ENCODE measurements around the gene RABL6.

RABL6 gene

GRCh38 chr9:136821826-136822544 is 14.2 kb downstream of the RABL6 start:
- H3K36me3 ChIP-seq (ENCODE audit: control insufficient read depth, insufficient read depth, low read length), result peaks cover 28% of the 10 kb centered on the region

GRCh38 chr9:136823136-136824046 is 15.6 kb downstream of the RABL6 start:
- Histone ChIP-seq H3K27ac (ENCODE audit: insufficient read depth, low read length, poor library complexity, severe bottlenecking) (no peak overlapping the region), H3K9me3 (ENCODE audit: control insufficient read depth, low read length) (no peaks in the 10 kb centered on the region), H3K4me3 (ENCODE audit: insufficient read depth, low read depth, low read length, poor library complexity, severe bottlenecking) (no peak overlapping the region), H3K4me1 (ENCODE audit: control insufficient read depth, insufficient read depth, low read length, poor library complexity, severe bottlenecking) (no peaks in the 10 kb centered on the region), H3K36me3 (ENCODE audit: control insufficient read depth, insufficient read depth, low read length) (peaks cover 28% of the 10 kb centered on the region), H3K27me3 (replicated peaks; ENCODE audit: control insufficient read depth, insufficient read depth, low read length, poor library complexity, severe bottlenecking) (no peaks in the 10 kb centered on the region)
- no peak for DNase-seq

More at GRCh38 chr9:136821826-136822544, 14.2 kb downstream of the RABL6 start:
- no peaks in the 10 kb centered on the region for H3K4me1 ChIP-seq (ENCODE audit: control insufficient read depth, insufficient read depth, low read length, poor library complexity, severe bottlenecking)
- H3K9me3 ChIP-seq (ENCODE audit: control insufficient read depth, low read length), result no peaks in the 10 kb centered on the region
- H3K4me3 ChIP-seq (ENCODE audit: insufficient read depth, low read depth, low read length, poor library complexity, severe bottlenecking), result no peak overlapping the region
- H3K27ac ChIP-seq (ENCODE audit: insufficient read depth, low read length, poor library complexity, severe bottlenecking), result no peak overlapping the region
- DNase-seq, result no peak
- no peaks in the 10 kb centered on the region for H3K27me3 ChIP-seq (replicated peaks; ENCODE audit: control insufficient read depth, insufficient read depth, low read length, poor library complexity, severe bottlenecking)

DNA sequence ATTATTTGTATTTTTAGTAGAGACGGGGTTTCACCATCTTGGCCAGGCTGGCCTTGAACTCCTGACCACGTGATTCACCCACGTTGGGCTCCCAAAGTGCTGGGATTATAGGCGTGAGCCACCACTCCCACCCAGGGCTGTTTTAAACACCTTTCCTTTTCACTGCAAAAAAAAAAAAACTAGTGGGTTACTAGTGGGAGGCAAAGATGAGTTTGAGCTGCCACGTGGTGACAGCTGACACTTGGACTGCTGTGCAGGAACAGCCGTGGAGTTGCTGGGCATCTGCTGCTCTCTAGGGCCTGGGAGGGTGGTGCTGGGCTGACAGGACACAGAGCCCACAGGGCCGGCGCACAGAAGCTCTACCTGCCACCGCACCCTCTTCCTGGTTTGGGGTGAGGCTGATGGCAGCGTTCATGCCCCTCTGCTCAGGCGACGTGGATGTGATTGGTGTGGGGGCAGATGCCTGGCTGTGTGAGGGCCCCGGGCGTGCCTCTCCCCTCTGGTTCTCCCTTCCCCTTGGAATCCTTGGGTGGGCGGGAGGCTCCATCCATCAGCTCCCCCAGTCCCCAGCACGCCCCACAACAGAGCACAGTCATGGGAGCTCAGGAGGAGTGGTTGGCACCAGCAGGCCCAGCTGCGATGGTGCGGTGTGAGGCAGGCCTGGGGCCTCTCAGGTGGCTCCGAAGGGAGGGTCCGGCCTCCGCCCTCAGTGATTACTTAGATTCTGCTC is 16.9 kb downstream of the RABL6 start:
- DNase-seq, result no peak
- Histone ChIP-seq H3K4me3 (ENCODE audit: insufficient read depth, low read depth, low read length, poor library complexity, severe bottlenecking) (no peak overlapping the region), H3K36me3 (ENCODE audit: control insufficient read depth, insufficient read depth, low read length) (peaks cover 40% of the 10 kb centered on the region), H3K4me1 (ENCODE audit: control insufficient read depth, insufficient read depth, low read length, poor library complexity, severe bottlenecking) (no peaks in the 10 kb centered on the region), H3K27ac (ENCODE audit: insufficient read depth, low read length, poor library complexity, severe bottlenecking) (no peak overlapping the region), H3K9me3 (ENCODE audit: control insufficient read depth, low read length) (no peaks in the 10 kb centered on the region), H3K27me3 (replicated peaks; ENCODE audit: control insufficient read depth, insufficient read depth, low read length, poor library complexity, severe bottlenecking) (no peaks in the 10 kb centered on the region)

DNA sequence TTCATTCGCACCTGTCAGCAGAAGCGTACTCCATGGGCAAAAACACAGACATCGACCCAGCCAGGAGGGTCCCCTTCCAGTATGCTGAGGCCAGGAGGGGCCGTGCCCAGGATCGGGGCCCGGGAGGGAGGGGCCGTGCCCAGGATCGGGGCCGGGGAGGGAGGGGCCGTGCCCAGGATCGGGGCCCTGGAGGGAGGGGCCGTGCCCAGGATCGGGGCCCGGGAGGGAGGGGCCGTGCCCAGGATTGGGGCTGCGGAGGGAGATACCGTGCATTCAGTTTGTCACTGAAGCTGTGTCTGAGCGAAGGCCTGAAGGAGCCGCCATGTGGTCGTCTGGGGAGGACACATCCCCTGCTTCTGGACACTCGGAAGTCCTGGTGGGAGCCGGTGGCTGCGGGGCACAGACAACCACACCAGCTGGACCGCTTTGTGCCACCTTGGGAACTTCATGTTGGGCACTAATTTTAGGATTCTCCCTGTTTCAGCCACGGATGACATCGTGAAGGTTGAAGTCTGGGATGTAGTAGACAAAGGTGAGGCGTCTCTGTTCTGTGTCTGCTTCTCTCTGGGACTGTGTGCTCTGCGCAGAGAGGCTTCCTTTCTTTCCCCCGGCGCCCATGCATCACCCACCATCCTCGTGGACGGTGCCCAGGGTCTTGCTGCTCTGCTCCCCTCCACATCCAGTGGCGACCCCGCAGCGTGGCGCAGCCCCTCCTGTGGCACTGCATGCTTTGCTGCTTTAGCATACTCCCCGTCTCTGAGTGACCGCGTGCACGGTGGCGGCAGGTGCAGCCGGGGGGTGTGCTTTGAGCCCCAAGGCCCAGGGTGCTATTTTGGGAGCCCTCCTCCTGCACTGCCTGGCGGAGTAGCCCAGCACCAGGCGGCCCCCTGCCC is 17.8 kb downstream of the RABL6 start:
- Histone ChIP-seq H3K27me3 (replicated peaks; ENCODE audit: control insufficient read depth, insufficient read depth, low read length, poor library complexity, severe bottlenecking) (no peaks in the 10 kb centered on the region), H3K36me3 (ENCODE audit: control insufficient read depth, insufficient read depth, low read length) (peaks cover 48% of the 10 kb centered on the region), H3K9me3 (ENCODE audit: control insufficient read depth, low read length) (no peaks in the 10 kb centered on the region), H3K4me1 (ENCODE audit: control insufficient read depth, insufficient read depth, low read length, poor library complexity, severe bottlenecking) (no peaks in the 10 kb centered on the region), H3K27ac (ENCODE audit: insufficient read depth, low read length, poor library complexity, severe bottlenecking) (no peak overlapping the region), H3K4me3 (ENCODE audit: insufficient read depth, low read depth, low read length, poor library complexity, severe bottlenecking) (no peak overlapping the region)
- no peak for DNase-seq

DNA sequence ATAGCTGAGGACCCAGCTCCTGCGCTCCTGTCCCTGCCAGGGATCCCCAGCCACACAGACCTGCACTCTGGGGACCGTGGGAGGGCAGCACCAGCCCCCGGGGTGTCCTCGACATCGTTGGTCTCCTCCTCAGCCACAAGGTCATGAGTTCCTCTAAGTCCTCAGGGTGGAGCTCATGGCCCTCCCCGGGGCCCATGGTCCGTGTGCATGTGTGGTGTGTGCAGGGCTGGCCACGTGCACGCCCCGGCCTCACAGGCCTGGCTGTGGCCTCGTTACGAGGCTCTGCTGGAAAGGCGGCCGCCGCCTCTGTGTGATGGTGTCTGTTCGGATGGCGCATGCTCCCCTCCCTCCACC is 18.4 kb downstream of the RABL6 start:
- no peaks in the 10 kb centered on the region for H3K27me3 ChIP-seq (replicated peaks; ENCODE audit: control insufficient read depth, insufficient read depth, low read length, poor library complexity, severe bottlenecking)
- H3K4me1 ChIP-seq (ENCODE audit: control insufficient read depth, insufficient read depth, low read length, poor library complexity, severe bottlenecking), result no peaks in the 10 kb centered on the region
- DNase-seq, result no peak
- H3K36me3 ChIP-seq (ENCODE audit: control insufficient read depth, insufficient read depth, low read length), result peaks cover 55% of the 10 kb centered on the region
- H3K9me3 ChIP-seq (ENCODE audit: control insufficient read depth, low read length), result no peaks in the 10 kb centered on the region
- H3K27ac ChIP-seq (ENCODE audit: insufficient read depth, low read length, poor library complexity, severe bottlenecking), result no peak overlapping the region
- no peak overlapping the region for H3K4me3 ChIP-seq (ENCODE audit: insufficient read depth, low read depth, low read length, poor library complexity, severe bottlenecking)

DNA sequence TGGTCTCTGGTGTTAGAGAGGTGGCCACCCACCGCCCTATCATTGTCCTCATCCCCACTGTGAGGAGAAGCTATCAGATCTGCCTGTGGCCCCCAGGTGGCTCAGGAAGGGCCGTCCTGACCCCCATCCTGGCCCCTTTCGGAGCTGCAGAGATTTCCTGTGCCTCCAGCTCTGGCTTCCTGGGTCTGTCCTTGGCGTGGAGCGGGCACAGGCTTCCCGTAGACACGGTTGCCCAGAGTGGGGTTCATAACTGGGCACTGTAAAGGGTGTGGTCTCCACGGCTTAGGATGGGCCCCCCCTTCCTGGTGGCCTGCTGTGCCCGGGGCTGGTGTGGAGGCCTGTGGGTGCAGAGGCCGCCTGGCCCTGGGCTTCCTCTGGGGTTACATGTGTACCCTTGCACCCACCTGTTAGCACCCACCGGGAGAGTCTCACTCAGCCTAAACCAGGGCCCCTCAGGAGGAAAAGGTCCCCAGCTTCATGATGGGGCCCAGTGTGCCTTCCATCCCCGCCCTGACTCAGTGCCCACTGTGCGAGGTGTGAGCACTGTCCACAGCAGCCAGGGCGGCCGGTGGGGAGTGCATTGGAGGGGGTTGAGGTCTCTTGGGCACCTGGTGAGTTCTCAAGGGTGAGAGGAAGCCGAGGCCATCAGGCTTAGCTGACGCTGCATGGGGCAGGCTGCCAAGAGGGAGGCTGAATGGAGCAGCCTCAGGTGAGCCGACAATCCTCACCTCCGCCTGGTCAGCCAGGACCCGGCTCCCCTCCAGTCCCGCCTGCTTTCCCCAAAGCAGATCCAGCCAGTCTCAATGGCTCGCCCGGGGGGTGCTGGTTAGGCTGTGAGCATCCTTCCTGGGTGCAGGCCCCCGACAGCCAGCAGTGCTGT is 19.2 kb downstream of the RABL6 start:
- H3K27me3 ChIP-seq (replicated peaks; ENCODE audit: control insufficient read depth, insufficient read depth, low read length, poor library complexity, severe bottlenecking), result no peaks in the 10 kb centered on the region
- H3K4me3 ChIP-seq (ENCODE audit: insufficient read depth, low read depth, low read length, poor library complexity, severe bottlenecking), result no peak overlapping the region
- no peaks in the 10 kb centered on the region for H3K4me1 ChIP-seq (ENCODE audit: control insufficient read depth, insufficient read depth, low read length, poor library complexity, severe bottlenecking)
- H3K27ac ChIP-seq (ENCODE audit: insufficient read depth, low read length, poor library complexity, severe bottlenecking), result no peak overlapping the region
- H3K9me3 ChIP-seq (ENCODE audit: control insufficient read depth, low read length), result no peaks in the 10 kb centered on the region
- peaks cover 59% of the 10 kb centered on the region for H3K36me3 ChIP-seq (ENCODE audit: control insufficient read depth, insufficient read depth, low read length)
- DNase-seq, result no peak

DNA sequence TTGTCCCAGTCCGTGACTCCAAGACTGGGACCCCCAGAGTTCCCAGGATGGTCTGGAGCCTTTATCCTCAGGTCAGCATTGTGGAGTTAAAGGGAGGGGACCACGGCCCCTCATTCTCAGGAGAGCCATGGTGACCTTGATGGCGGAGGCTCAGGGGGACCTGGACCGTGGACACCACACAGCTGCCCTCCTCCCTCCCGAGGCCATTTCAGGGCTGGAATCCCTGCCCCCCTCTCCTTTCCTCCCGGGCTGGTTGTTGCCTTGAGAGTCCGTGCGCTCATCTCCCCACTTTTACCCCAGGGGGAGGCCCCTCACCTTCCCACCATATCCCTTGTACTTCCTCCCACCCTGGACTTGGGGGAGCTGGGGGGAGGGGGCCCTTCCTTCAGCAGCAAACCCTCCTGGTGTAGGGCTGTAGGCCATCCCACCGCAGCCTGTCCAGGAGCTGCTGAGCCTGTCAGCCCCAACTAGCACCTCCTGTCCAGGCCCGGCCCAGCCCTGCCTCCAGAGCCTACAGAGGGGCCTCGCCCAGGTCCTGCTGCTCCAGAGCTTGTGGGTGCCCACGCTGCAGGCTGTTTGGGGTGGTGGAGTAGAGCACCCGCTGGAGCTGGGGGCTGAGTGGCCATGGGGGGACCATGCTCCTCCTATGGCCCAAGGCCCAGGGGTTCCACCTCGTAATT is 20.2 kb downstream of the RABL6 start:
- H3K27ac ChIP-seq (ENCODE audit: insufficient read depth, low read length, poor library complexity, severe bottlenecking), result no peak overlapping the region
- no peak for DNase-seq
- H3K4me1 ChIP-seq (ENCODE audit: control insufficient read depth, insufficient read depth, low read length, poor library complexity, severe bottlenecking), result no peaks in the 10 kb centered on the region
- no peaks in the 10 kb centered on the region for H3K9me3 ChIP-seq (ENCODE audit: control insufficient read depth, low read length)
- no peaks in the 10 kb centered on the region for H3K27me3 ChIP-seq (replicated peaks; ENCODE audit: control insufficient read depth, insufficient read depth, low read length, poor library complexity, severe bottlenecking)
- peaks cover 65% of the 10 kb centered on the region for H3K36me3 ChIP-seq (ENCODE audit: control insufficient read depth, insufficient read depth, low read length)
- H3K4me3 ChIP-seq (ENCODE audit: insufficient read depth, low read depth, low read length, poor library complexity, severe bottlenecking), result no peak overlapping the region

GRCh38 chr9:136828474-136829140 is 20.9 kb downstream of the RABL6 start:
- Histone ChIP-seq H3K4me3 (ENCODE audit: insufficient read depth, low read depth, low read length, poor library complexity, severe bottlenecking) (no peak overlapping the region), H3K27ac (ENCODE audit: insufficient read depth, low read length, poor library complexity, severe bottlenecking) (no peak overlapping the region), H3K4me1 (ENCODE audit: control insufficient read depth, insufficient read depth, low read length, poor library complexity, severe bottlenecking) (no peaks in the 10 kb centered on the region), H3K27me3 (replicated peaks; ENCODE audit: control insufficient read depth, insufficient read depth, low read length, poor library complexity, severe bottlenecking) (no peaks in the 10 kb centered on the region), H3K36me3 (ENCODE audit: control insufficient read depth, insufficient read depth, low read length) (peaks cover 61% of the 10 kb centered on the region), H3K9me3 (ENCODE audit: control insufficient read depth, low read length) (no peaks in the 10 kb centered on the region)
- DNase-seq, result no peak
